WTC11 (cell line): Measurements from ENCODE around the gene VTI1A. TPM values are rescaled to one million over a fixed set of nuclear protein-coding genes. Genes with fewer than 3 reads are reported as not detected.

Source experiments
- ATAC-seq: fragments of 200-7000 bp; cut with Tn5 transposase; 2 replicates; pipeline ENCODE4 v1.10.0; 2021; ENCODE audit warnings: mild to moderate bottlenecking, moderate library complexity
- CTCF ChIA-PET: fragments of 300-600 bp; sonication (Branson Sonifier 250); formaldehyde crosslinking; loops from one replicate; lab custom pipeline; 2021; ENCODE audit warnings: antibody characterized with exemption; lab: Charles Lee
- POLR2A ChIA-PET: fragments of 350-600 bp; sonication (Branson Sonifier 250); formaldehyde crosslinking; loops from one replicate; lab custom pipeline; 2021; ENCODE audit warnings: antibody characterized with exemption; lab: Charles Lee
- DNase-seq: peaks from one replicate; pipeline ENCODE4 v3.0.0; 2021; ENCODE audit warnings: low spot score
- H3K27ac Mint-ChIP-seq: 2 replicates; pipeline ENCODE4 v1.8.0; 2021; ENCODE audit warnings: mixed read lengths
- H3K27me3 Mint-ChIP-seq: 2 replicates; pipeline ENCODE4 v1.8.0; 2021; ENCODE audit warnings: low read depth, mild to moderate bottlenecking, moderate library complexity, mixed read lengths
- H3K36me3 Mint-ChIP-seq: 2 replicates; pipeline ENCODE4 v1.8.0; 2021; ENCODE audit warnings: mixed read lengths
- H3K4me1 Mint-ChIP-seq: 2 replicates; pipeline ENCODE4 v1.8.0; 2022; ENCODE audit warnings: mixed read lengths
- H3K4me3 Mint-ChIP-seq: 2 replicates; pipeline ENCODE4 v1.8.0; 2021; ENCODE audit warnings: mild to moderate bottlenecking, moderate library complexity, mixed read lengths
- H3K9me3 Mint-ChIP-seq: 2 replicates; pipeline ENCODE4 v1.8.0; 2021; ENCODE audit warnings: mixed read lengths
- CBFB ChIP-seq: sonication (generic); formaldehyde crosslinking; IDR thresholded peaks from 2 replicates; pipeline ENCODE4 v1.8.1; 2022; ENCODE audit warnings: mild to moderate bottlenecking, low read depth, missing genetic modification reagents
- EMX1 ChIP-seq: fragments of 250-450 bp; sonication (Bioruptor Pico); IDR thresholded peaks from 2 replicates; pipeline ENCODE4 v1.8.0; 2021; ENCODE audit warnings: mild to moderate bottlenecking
- ESRRA ChIP-seq: sonication (generic); formaldehyde crosslinking; IDR thresholded peaks from 2 replicates; pipeline ENCODE4 v1.8.1; 2022; ENCODE audit warnings: mild to moderate bottlenecking, missing genetic modification reagents, borderline replicate concordance
- HMGA2 ChIP-seq: fragments of 250-450 bp; sonication (Bioruptor Pico); IDR thresholded peaks from 2 replicates; pipeline ENCODE4 v1.4.0; 2021; ENCODE audit warnings: mild to moderate bottlenecking, moderate library complexity
- MYBL2 ChIP-seq: sonication (generic); formaldehyde crosslinking; IDR thresholded peaks from 2 replicates; pipeline ENCODE4 v1.8.1; 2023; ENCODE audit warnings: mild to moderate bottlenecking, moderate library complexity, missing genetic modification reagents
- NFATC4 ChIP-seq: fragments of 250-450 bp; sonication (Bioruptor Pico); IDR thresholded peaks from 2 replicates; pipeline ENCODE4 v1.9.0; 2021; ENCODE audit warnings: mild to moderate bottlenecking
- RORB ChIP-seq: fragments of 250-450 bp; sonication (Bioruptor Pico); IDR thresholded peaks from 2 replicates; pipeline ENCODE4 v1.9.0; 2021; ENCODE audit warnings: mild to moderate bottlenecking
- TCF7 ChIP-seq: sonication (generic); formaldehyde crosslinking; IDR thresholded peaks from 2 replicates; pipeline ENCODE4 v1.8.0; 2022; ENCODE audit warnings: mild to moderate bottlenecking, low read depth, missing genetic modification reagents, moderate library complexity
- ZBTB21 ChIP-seq: sonication (generic); formaldehyde crosslinking; IDR thresholded peaks from 2 replicates; pipeline ENCODE4 v1.8.1; 2023; ENCODE audit warnings: mild to moderate bottlenecking, missing genetic modification reagents, borderline replicate concordance
- total RNA-seq: library from RNA; stranded (reverse); gene quantifications from 3 replicates; pipeline ENCODE4 v1.2.3, GENCODE V29; 2021
- TF ChIP-seq, protein P1 (sequence below): sonication (generic); formaldehyde crosslinking; conservative IDR thresholded peaks from 2 replicates; pipeline ENCODE4 v1.8.1; 2022; ENCODE audit warnings: mild to moderate bottlenecking, missing genetic modification reagents
- TF ChIP-seq, protein P2 (sequence below): fragments of 250-450 bp; sonication (Bioruptor Pico); IDR thresholded peaks from 2 replicates; pipeline ENCODE4 v1.9.0; 2021; ENCODE audit warnings: mild to moderate bottlenecking, borderline replicate concordance
- TF ChIP-seq, protein P3 (sequence below): sonication (generic); formaldehyde crosslinking; IDR thresholded peaks from 2 replicates; pipeline ENCODE4 v1.8.1; 2023; ENCODE audit warnings: mild to moderate bottlenecking, missing genetic modification reagents, moderate library complexity
- TF ChIP-seq, protein P4 (sequence below): sonication (generic); formaldehyde crosslinking; IDR thresholded peaks from 2 replicates; pipeline ENCODE4 v1.8.1; 2022; ENCODE audit warnings: low read depth, mild to moderate bottlenecking, moderate library complexity, missing genetic modification reagents, borderline replicate concordance

The VTI1A gene
- total RNA-seq, 1 experiment from 2014 or later = 20.1 TPM

DNA sequence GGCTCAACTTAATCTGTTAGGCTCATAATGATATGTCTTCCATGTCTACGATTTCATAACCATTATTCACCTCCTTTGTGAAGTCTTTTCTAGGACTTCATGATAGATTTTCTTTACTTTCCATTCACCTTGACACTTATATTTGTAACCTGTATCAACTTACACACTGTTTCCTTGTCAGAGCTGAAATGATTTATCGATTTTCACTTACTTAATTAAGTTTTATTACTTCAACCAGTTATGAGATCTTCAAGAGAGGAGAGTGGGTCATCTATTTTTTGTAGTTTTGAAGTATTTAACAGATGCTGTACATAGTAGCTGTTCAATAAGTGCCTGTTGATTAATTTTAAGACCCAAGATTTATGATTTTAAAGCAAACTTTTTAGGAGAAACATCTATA, 37.4 kb downstream of the VTI1A start:
- ChIA-PET CTCF (interaction anchor here (2.9 kb wide), 1 partner anchor 12 kb away, joined by 12 read pairs; no protein-coding TSS in a partner anchor), POLR2A (no interaction called here)
- no peak for TF ChIP-seq MYBL2 (CRISPR knock-in tag)
- TF ChIP-seq RORB = no peak
- no peak for TF ChIP-seq CBFB (CRISPR knock-in tag)
- TF ChIP-seq, protein P1, sequence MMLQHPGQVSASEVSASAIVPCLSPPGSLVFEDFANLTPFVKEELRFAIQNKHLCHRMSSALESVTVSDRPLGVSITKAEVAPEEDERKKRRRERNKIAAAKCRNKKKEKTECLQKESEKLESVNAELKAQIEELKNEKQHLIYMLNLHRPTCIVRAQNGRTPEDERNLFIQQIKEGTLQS (CRISPR knock-in tag) = no peak
- TF ChIP-seq, protein P2, sequence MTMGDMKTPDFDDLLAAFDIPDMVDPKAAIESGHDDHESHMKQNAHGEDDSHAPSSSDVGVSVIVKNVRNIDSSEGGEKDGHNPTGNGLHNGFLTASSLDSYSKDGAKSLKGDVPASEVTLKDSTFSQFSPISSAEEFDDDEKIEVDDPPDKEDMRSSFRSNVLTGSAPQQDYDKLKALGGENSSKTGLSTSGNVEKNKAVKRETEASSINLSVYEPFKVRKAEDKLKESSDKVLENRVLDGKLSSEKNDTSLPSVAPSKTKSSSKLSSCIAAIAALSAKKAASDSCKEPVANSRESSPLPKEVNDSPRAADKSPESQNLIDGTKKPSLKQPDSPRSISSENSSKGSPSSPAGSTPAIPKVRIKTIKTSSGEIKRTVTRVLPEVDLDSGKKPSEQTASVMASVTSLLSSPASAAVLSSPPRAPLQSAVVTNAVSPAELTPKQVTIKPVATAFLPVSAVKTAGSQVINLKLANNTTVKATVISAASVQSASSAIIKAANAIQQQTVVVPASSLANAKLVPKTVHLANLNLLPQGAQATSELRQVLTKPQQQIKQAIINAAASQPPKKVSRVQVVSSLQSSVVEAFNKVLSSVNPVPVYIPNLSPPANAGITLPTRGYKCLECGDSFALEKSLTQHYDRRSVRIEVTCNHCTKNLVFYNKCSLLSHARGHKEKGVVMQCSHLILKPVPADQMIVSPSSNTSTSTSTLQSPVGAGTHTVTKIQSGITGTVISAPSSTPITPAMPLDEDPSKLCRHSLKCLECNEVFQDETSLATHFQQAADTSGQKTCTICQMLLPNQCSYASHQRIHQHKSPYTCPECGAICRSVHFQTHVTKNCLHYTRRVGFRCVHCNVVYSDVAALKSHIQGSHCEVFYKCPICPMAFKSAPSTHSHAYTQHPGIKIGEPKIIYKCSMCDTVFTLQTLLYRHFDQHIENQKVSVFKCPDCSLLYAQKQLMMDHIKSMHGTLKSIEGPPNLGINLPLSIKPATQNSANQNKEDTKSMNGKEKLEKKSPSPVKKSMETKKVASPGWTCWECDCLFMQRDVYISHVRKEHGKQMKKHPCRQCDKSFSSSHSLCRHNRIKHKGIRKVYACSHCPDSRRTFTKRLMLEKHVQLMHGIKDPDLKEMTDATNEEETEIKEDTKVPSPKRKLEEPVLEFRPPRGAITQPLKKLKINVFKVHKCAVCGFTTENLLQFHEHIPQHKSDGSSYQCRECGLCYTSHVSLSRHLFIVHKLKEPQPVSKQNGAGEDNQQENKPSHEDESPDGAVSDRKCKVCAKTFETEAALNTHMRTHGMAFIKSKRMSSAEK (CRISPR knock-in tag) = no peak
- Mint-ChIP-seq H3K9me3 (no peaks in the 10 kb centered on the region), H3K4me1 (no peaks in the 10 kb centered on the region), H3K27me3 (no peaks in the 10 kb centered on the region), H3K4me3 (no peak overlapping the region), H3K27ac (no peak overlapping the region), H3K36me3 (no peaks in the 10 kb centered on the region)
- ATAC-seq (no peak), DNase-seq (no peak)

DNA sequence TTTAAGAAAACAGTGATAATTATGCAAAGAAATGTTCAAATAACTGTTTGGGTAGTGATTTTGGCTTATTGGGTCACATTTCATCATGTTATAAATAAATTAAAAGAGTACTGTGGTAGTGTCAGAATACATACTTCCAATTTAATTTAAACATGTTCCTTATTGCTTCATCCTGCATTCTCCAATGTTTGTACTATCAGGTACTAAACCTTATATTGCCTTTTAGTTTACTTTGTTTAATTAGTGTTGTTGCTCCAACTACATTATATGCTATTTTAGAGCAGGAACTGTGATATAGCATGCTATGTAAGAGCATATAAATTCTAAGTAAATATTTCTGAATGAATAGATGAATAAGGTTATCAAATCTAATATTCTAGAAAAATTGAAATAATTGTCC, 40.9 kb downstream of the VTI1A start:
- TF ChIP-seq HMGA2 (CRISPR knock-in tag) (no peak), ESRRA (CRISPR knock-in tag) (no peak), EMX1 (CRISPR knock-in tag) (no peak), NFATC4 (CRISPR knock-in tag) (no peak), TCF7 (no peak), ZBTB21 (CRISPR knock-in tag) (no peak)
- TF ChIP-seq, protein P2 (CRISPR knock-in tag) = no peak
- TF ChIP-seq, protein P3, sequence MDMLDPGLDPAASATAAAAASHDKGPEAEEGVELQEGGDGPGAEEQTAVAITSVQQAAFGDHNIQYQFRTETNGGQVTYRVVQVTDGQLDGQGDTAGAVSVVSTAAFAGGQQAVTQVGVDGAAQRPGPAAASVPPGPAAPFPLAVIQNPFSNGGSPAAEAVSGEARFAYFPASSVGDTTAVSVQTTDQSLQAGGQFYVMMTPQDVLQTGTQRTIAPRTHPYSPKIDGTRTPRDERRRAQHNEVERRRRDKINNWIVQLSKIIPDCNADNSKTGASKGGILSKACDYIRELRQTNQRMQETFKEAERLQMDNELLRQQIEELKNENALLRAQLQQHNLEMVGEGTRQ (CRISPR knock-in tag) = no peak
- TF ChIP-seq, protein P4, sequence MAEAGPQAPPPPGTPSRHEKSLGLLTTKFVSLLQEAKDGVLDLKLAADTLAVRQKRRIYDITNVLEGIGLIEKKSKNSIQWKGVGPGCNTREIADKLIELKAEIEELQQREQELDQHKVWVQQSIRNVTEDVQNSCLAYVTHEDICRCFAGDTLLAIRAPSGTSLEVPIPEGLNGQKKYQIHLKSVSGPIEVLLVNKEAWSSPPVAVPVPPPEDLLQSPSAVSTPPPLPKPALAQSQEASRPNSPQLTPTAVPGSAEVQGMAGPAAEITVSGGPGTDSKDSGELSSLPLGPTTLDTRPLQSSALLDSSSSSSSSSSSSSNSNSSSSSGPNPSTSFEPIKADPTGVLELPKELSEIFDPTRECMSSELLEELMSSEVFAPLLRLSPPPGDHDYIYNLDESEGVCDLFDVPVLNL (CRISPR knock-in tag) = no peak
- H3K4me3 Mint-ChIP-seq = no peak overlapping the region
- peaks cover 5% of the 10 kb centered on the region for H3K4me1 Mint-ChIP-seq
- CTCF ChIA-PET = interaction anchor here (1.3 kb wide), 1 partner anchor 16 kb away, joined by 4 read pairs; no protein-coding TSS in a partner anchor
- no peak for ATAC-seq
- no peaks in the 10 kb centered on the region for H3K36me3 Mint-ChIP-seq
- DNase-seq = no peak
- H3K27me3 Mint-ChIP-seq = no peaks in the 10 kb centered on the region
- POLR2A ChIA-PET = no interaction called here
- H3K9me3 Mint-ChIP-seq = no peaks in the 10 kb centered on the region
- no peak overlapping the region for H3K27ac Mint-ChIP-seq
